MM.1S (cell line): ENCODE measurements around the gene DAB1.

ENCODE experiments used
- EZH2 ChIP-seq: fragments of 300-600 bp; sonication (generic); optimal IDR thresholded peaks from 2 replicates; pipeline ENCODE3; 2017; ENCODE audit warnings: low read depth, mild to moderate bottlenecking, antibody characterized with exemption, low read length, mixed read lengths
- TF ChIP-seq, protein P1 (sequence below): fragments of 300-600 bp; sonication (generic); IDR thresholded peaks from 2 replicates; pipeline ENCODE4 v1.5.1; 2016; ENCODE audit warnings: antibody characterized with exemption, low read length, mixed read lengths

GRCh38 chr1:57252597-57253294 is 171.1 kb downstream of the DAB1 start:
- TF ChIP-seq, protein P1, sequence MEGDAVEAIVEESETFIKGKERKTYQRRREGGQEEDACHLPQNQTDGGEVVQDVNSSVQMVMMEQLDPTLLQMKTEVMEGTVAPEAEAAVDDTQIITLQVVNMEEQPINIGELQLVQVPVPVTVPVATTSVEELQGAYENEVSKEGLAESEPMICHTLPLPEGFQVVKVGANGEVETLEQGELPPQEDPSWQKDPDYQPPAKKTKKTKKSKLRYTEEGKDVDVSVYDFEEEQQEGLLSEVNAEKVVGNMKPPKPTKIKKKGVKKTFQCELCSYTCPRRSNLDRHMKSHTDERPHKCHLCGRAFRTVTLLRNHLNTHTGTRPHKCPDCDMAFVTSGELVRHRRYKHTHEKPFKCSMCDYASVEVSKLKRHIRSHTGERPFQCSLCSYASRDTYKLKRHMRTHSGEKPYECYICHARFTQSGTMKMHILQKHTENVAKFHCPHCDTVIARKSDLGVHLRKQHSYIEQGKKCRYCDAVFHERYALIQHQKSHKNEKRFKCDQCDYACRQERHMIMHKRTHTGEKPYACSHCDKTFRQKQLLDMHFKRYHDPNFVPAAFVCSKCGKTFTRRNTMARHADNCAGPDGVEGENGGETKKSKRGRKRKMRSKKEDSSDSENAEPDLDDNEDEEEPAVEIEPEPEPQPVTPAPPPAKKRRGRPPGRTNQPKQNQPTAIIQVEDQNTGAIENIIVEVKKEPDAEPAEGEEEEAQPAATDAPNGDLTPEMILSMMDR: no peak
- no peak for TF ChIP-seq EZH2
